ENCODE measurements around the gene ERVK3-1.
"Not testable (repeated sequence)": the region's sequence is repeated elsewhere in the genome, so short reads cannot be mapped to it uniquely, and the experiment has no call there.

The ERVK3-1 gene, protein sequence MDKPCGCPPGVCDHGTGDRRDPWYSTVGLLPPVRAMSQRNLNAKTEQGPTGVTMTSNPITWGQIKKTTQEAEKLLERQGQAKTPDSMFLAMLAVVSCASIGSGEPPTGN

DNA sequence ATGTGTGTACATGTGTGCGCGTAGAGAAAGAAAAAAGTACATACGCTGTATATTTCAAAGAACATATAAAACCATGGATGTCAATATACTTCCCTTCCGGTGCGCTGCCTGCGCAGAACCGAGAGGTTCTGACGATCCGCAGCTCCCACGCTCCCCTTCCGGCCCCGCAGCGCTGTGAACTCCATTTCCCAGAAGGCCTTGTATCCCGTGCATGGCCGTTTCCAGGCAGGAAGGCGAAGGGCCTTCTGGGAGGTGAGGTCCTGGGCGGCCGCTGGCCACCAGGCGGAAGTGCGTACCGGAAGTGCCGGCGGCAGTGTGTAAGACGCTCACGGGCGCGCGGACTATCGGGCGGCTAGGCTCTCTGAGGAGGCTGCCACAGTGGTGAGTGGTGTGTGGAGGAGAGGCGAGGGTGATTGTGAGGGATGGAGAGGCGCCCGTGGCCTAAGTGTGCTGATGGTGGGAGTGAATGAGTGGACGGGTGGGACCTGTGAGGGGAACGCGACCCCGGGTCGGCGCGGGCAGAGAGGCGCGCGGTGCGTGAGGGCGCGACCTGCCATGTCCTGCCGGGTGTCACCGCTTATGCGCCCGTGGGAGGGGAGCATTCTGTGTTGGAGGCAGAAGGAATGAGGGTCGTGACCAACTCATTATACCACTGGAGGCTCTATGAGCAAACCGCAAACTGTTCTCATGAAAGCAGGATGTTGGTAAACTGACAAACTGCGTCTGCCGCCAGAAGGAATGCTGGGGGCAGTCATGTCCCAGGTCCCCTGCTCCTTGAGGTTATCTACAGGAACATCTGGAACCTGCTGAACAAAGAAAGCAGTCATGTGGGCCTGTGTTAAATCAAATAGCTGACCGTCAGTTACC is at the start of gene ERVK3-1:
Gene ERVK3-1, plus strand, starts transcription at position 313 of the 867 bp plus-strand sequence. CDS start 6,792 bp downstream, outside the sequence.
- H3K36me3 ChIP-seq (replicated peaks) = peaks cover 35% of the 10 kb centered on the region
- no peaks in the 10 kb centered on the region for H3K27me3 ChIP-seq (replicated peaks)
- peak within 1 kb of the TSS; percentile 98 for H3K4me3 ChIP-seq (ENCODE audit: low read depth, low read length)
- peak; percentile 96 for DNase-seq
- TF ChIP-seq, protein P1, sequence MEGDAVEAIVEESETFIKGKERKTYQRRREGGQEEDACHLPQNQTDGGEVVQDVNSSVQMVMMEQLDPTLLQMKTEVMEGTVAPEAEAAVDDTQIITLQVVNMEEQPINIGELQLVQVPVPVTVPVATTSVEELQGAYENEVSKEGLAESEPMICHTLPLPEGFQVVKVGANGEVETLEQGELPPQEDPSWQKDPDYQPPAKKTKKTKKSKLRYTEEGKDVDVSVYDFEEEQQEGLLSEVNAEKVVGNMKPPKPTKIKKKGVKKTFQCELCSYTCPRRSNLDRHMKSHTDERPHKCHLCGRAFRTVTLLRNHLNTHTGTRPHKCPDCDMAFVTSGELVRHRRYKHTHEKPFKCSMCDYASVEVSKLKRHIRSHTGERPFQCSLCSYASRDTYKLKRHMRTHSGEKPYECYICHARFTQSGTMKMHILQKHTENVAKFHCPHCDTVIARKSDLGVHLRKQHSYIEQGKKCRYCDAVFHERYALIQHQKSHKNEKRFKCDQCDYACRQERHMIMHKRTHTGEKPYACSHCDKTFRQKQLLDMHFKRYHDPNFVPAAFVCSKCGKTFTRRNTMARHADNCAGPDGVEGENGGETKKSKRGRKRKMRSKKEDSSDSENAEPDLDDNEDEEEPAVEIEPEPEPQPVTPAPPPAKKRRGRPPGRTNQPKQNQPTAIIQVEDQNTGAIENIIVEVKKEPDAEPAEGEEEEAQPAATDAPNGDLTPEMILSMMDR (IDR thresholded peaks at IDR 0.05; ENCODE audit: low read depth, low read length, missing control alignments) = no peak
- in situ Hi-C loops (cut with HindIII; ENCODE audit: low pct_ligation_motif_present, low sequenced_read_pairs) = no loop called here
- H3K27ac ChIP-seq = peak within 1 kb of the TSS; percentile 93

DNA sequence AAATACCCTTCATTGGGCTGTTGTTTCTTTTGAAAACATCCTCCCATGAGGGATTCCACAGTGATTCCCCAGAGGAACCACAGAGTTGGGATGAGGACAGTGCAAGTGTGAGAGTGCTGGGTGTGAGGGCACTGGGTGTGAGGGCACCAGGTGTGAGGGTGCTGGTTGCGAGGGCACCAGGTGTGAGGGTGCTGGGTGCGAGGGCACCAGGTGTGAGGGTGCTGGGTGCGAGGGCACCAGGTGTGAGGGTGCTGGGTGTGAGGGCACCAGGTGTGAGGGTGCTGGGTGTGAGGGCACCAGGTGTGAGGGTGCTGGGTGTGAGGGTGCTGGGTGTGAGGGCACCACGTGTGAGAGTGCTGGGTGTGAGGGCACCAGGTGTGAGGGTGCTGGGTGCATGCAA is 46.9 kb upstream of the ERVK3-1 start:
- H3K27me3 ChIP-seq (replicated peaks); in situ Hi-C loops (cut with HindIII; ENCODE audit: low pct_ligation_motif_present, low sequenced_read_pairs); H3K27ac ChIP-seq; DNase-seq; H3K4me3 ChIP-seq (ENCODE audit: low read depth, low read length): not testable (repeated sequence)
- H3K36me3 ChIP-seq (replicated peaks) = peaks cover 82% of the 10 kb centered on the region

DNA sequence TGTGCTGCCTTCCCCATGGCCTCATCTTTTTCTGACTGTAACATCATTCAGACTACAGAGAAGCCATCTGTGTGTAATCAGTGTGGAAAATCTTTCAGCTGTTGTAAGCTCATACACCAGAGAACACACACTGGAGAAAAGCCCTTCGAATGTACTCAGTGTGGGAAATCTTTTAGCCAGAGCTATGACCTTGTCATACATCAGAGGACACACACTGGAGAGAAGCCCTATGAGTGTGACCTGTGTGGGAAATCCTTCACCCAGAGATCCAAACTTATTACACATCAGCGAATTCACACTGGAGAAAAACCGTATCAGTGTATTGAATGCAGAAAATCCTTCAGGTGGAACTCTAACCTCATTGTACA is 43.6 kb upstream of the ERVK3-1 start:
- no peak for DNase-seq
- in situ Hi-C loops (cut with HindIII; ENCODE audit: low pct_ligation_motif_present, low sequenced_read_pairs) = no loop called here
- TF ChIP-seq, protein P1 (IDR thresholded peaks at IDR 0.05; ENCODE audit: low read depth, low read length, missing control alignments) = no peak
- H3K4me3 ChIP-seq (ENCODE audit: low read depth, low read length) = no peak overlapping the region
- H3K27me3 ChIP-seq (replicated peaks) = no peaks in the 10 kb centered on the region
- no peak overlapping the region for H3K27ac ChIP-seq
- H3K36me3 ChIP-seq (replicated peaks) = peaks cover 77% of the 10 kb centered on the region

DNA sequence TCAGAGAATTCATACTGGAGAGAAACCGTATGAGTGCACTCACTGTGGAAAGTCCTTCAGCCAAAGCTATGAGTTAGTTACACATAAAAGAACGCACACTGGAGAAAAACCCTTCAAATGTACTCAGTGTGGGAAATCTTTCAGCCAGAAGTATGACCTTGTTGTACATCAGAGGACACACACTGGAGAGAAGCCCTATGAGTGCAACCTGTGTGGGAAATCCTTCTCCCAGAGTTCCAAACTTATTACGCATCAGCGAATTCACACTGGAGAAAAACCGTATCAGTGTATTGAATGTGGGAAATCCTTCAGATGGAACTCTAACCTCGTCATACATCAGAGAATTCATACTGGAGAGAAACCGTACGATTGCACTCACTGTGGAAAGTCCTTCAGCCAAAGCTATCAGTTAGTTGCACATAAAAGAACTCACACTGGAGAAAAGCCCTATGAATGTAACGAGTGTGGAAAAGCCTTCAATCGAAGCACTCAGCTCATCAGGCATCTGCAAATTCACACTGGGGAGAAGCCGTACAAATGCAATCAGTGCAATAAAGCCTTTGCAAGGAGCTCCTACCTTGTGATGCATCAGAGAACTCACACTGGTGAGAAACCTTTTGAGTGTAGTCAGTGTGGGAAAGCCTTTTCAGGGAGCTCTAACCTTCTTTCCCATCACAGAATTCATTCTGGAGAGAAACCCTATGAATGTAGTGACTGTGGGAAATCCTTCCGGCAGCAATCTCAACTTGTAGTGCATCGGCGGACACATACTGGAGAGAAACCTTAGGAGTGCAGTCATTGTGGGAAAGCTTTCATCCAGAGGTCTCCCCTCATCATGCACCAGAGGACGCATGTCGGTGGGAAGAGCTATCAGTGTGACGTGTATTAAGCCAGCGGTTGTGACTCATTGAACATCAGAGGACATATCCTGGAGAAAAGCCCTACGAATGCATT is 42.9 kb upstream of the ERVK3-1 start:
- Histone ChIP-seq H3K36me3 (replicated peaks) (peaks cover 77% of the 10 kb centered on the region), H3K4me3 (ENCODE audit: low read depth, low read length) (no peak overlapping the region), H3K27me3 (replicated peaks) (no peaks in the 10 kb centered on the region), H3K27ac (no peak overlapping the region)
- TF ChIP-seq, protein P1 (IDR thresholded peaks at IDR 0.05; ENCODE audit: low read depth, low read length, missing control alignments) = no peak
- in situ Hi-C loops (cut with HindIII; ENCODE audit: low pct_ligation_motif_present, low sequenced_read_pairs) = no loop called here
- no peak for DNase-seq

DNA sequence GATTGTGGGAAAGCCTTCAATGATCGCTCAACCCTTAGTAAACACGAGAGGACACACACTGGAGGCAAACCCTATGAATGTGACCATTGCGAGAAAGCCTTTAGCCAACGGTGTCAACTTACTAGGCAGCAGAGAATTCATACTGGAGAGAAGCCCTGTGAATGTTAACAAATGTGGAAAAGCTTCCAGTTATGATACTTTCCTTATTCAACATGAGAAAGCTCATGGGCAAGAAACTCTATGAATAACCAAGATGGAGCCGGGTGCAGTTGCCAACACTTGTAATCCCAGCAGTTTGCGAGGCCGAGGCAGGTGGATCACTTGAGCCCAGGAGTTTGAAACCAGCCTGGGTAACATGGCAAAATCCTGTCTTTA is 42.3 kb upstream of the ERVK3-1 start:
- Histone ChIP-seq H3K36me3 (replicated peaks) (peaks cover 71% of the 10 kb centered on the region), H3K27me3 (replicated peaks) (no peaks in the 10 kb centered on the region), H3K27ac (no peak overlapping the region), H3K4me3 (ENCODE audit: low read depth, low read length) (no peak overlapping the region)
- in situ Hi-C loops (cut with HindIII; ENCODE audit: low pct_ligation_motif_present, low sequenced_read_pairs) = no loop called here
- DNase-seq = no peak
- TF ChIP-seq, protein P1 (IDR thresholded peaks at IDR 0.05; ENCODE audit: low read depth, low read length, missing control alignments) = no peak

DNA sequence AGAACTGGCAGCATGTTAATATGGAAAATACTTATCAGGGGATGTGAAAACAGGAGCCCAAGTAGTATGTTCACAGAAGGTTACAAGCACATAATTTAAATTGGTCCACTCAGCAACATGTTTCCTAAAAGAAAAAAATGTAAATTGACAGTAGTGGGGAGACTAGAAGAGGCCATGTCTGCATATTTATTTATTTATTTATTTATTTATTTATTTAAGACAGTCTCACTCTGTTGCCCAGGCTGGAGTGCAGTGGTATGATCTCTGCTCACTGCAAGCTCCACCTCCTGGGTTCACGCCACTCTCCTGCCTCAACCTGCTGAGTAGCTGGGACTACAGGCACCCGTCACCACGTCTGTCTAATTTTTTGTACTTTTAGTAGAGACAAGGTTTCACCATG is 40.1 kb upstream of the ERVK3-1 start:
- H3K27me3 ChIP-seq (replicated peaks) = no peaks in the 10 kb centered on the region
- no peak for DNase-seq
- no peak overlapping the region for H3K27ac ChIP-seq
- TF ChIP-seq, protein P1 (IDR thresholded peaks at IDR 0.05; ENCODE audit: low read depth, low read length, missing control alignments) = no peak
- peaks cover 52% of the 10 kb centered on the region for H3K36me3 ChIP-seq (replicated peaks)
- in situ Hi-C loops (cut with HindIII; ENCODE audit: low pct_ligation_motif_present, low sequenced_read_pairs) = no loop called here
- no peak overlapping the region for H3K4me3 ChIP-seq (ENCODE audit: low read depth, low read length)

Data from brain microvascular endothelial cell (primary cell).